GM19043 (cell line): ENCODE measurements around the gene PHTF2.
"Not testable (repeated sequence)": the region's sequence is repeated elsewhere in the genome, so short reads cannot be mapped to it uniquely, and the experiment has no call there.

Experiments
- ATAC-seq: cut with Tn5 transposase; IDR thresholded peaks from one replicate; pipeline ENCODE4 v1.9.1; 2021; ENCODE audit warnings: low read depth; ENCODE audit not compliant: unreplicated experiment

PHTF2 gene

DNA sequence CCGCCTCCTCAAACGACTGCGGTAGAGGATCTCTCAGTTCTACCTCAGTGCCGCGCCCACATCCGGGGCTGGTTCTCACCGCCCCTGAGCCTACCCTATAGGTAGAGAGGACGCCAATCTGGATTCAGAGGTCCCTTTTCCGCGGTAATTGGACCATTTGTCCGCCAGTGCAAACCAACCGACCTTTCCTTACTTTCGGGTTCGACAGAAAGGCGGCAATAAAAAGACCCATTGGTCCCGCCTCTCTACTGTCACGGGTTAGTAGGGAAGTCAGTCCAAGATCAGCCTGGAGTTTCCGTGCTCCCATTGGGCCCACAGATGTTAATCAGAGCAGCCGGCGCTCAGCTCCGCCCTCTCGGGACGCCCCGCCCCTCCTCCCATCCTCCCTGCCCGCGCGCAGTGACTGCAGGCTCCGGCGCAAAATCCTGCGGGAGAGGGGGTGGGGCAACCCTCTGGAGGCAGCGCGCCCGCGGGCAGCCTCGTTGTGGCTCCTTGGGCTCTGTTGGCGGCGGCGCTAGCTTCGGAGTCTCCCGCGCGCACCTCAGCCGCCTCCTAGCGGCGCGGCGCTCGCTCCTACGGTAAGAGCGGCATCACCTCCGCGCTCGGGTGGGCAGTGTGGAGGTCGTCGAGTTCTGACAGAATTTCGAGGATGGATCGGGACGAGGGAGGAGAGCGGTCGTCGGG lies at the start of gene PHTF2, which contains the start of gene TMEM60:
PHTF2 (plus strand) TSS at position 380 of the 684 bp plus-strand sequence.
TMEM60 (minus strand) TSS at position 41 of the 684 bp plus-strand sequence. CDS start 4,061 bp downstream, outside the sequence.
- peak; percentile 89 for ATAC-seq

DNA sequence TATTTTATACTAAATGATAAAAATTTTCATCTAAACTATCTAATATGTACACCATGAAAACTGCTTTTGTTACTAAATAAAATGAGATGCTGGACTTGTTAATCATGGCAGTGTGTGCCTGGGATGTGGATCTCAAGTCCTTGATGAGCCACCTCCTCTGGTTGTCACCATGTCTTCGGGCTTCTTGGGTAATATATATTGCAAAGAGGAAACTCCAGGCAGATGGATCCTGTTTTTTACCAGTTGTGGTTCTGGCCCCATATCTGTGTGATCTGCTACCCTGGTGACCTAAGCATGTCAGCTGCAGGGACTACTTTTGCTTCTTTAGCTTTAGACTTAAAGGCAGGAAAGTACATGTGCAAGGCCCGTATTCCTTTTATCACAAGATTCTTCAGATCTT lies 46.6 kb upstream of the PHTF2 start:
- no peak for ATAC-seq

DNA sequence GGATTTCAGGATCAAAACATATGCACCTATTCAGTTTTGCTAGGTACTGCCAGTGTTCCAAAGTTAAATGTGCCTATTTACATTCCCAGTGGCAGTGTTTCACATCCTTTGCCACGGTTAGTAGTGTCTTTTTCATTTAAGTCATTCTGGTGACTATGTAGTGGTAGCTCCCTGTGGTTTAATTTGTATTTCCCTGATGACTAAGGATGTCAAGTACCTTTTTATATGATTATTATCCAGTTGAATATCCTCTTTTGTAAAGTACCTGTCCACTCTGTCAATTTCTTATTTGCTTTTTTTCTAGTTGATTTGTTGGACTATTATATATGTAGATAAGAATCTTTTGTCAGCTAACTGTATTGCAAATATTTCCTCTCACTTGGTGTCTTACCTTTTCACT lies 45.4 kb upstream of the PHTF2 start:
- no peak for ATAC-seq

DNA sequence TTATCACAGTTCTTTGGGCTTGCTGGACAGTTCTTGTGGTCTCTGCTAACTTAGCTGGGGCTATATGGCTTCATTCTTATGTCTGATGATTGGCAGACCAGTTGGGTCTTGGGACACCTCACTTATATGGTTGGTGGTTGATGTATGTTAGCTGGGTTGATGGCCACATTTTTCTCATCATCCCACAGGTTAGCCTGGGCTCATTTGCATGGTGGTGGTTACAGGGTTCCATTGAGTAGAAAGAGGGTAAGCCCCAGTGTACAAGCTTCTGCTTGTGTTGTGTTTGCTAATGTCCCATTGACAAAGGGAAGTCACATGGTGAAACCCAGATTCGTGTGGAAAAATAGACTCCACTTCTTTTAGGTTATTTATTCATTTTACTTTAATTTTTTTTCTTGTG lies 41.0 kb upstream of the PHTF2 start:
- ATAC-seq = peak; percentile 90

DNA sequence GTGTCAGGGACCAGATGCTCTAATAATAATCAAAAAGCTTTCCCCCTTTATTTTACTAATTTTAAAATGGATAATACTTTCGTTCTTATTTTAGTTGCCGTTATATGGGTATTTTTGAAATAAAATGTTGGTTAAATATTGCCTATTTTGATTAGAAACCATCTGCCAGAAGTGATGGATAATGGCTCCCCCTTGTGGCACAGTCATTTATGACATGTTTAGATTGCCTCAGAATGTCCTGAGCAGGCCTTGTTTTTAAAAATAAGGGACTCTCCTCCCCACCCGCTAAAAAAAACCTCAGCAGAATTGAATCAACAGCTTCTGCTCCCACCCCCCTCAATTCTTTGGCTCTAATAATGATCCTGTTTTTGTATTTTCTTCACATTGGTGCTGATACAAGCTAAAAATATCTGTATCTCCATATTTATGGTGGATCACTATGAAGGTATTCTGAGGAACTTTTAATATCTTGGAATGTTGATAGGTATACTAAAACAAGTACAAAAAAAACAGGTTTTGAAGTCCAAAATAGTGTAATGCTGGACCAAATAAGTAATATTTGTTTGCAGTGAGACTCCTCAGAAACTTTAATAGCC lies 39.2 kb upstream of the PHTF2 start:
- ATAC-seq = no peak

DNA sequence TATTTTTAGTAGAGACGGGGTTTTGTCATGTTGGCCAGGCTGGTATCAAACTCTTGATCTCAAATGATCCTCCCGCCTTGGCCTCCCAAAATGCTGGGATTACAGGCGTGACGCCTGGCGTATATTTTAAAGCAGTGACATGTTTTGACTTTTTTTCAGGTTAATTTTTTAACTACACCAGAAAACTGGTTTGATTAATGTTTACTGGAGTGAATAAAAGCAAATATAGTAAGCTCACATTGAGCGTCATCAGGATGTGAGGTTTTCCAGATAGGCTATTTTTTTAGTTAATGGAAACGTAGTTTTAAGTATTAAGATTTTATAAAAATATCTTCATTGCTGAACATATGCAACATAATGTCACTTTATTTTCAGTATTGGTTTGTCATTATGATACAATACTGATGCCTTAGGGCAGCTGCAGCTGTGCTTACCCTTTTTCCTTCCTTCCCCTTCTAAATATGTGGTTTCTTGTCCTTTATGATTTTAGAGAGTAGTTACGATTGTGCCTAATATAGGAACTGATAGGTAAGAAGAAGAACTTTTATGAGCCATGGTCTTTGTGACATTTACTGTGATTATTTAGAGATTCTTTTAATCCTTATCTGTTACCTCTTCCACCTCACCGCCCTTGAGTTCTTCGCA lies 37.6 kb upstream of the PHTF2 start:
- no peak for ATAC-seq

DNA sequence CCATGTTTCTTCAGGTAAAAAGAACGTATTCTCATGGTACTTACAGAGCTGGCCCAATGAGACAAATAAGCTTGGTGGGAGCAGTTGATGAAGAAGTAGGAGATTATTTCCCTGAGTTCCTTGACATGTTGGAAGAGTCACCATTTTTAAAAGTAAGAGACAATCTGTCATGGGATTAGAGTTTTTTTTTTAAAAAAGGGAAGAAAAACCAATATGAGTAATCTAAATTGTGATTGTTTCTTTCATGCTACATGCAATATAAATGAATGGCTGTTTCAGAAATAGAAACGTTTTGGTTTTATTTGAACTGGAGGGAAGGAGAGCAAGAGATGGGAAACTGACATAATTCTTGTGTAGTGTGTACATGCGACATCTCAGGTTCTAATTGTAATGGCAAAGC lies 33.1 kb upstream of the PHTF2 start:
- ATAC-seq = no peak

DNA sequence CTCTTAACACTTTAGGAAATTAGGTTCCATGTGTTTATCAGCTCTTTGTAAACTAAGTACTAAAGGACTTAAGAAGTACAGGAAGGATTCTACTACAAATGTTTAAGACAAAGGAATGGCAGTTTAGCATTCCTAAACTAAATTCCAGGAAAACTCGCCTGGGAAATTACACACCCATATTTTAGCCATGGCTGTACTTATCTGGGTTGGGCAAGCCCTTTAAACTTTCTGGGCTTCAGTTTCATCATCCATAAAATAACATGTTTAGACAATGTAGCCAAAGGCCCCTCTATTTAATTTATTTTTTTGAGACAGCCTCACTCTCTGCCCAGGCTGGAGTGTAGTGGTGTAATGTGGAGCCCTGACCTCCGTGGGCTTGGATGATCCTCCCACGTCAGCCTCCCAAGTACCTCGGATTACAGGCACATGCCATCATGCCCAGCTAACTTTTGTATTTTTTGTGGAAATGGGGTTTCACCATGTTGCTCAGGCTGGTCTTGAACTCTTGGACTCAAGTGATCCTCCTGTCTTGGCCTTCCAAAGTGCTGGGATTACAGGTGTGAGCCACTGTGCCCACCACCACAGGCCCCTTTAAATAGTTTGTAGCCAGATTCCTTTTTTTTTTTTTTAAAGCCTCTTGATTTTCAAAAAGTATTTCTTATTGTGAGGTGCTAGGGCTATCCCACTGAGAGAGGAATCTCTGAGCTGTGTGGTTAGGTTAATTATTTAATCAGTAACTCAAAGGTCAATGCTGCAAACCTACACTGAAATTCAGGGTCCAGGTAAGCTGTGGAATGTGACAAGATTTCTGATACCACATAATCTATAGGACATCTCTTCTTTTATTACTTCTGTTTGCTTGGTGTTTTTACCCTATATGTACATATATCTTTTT lies 32.4 kb upstream of the PHTF2 start:
- ATAC-seq = no peak

DNA sequence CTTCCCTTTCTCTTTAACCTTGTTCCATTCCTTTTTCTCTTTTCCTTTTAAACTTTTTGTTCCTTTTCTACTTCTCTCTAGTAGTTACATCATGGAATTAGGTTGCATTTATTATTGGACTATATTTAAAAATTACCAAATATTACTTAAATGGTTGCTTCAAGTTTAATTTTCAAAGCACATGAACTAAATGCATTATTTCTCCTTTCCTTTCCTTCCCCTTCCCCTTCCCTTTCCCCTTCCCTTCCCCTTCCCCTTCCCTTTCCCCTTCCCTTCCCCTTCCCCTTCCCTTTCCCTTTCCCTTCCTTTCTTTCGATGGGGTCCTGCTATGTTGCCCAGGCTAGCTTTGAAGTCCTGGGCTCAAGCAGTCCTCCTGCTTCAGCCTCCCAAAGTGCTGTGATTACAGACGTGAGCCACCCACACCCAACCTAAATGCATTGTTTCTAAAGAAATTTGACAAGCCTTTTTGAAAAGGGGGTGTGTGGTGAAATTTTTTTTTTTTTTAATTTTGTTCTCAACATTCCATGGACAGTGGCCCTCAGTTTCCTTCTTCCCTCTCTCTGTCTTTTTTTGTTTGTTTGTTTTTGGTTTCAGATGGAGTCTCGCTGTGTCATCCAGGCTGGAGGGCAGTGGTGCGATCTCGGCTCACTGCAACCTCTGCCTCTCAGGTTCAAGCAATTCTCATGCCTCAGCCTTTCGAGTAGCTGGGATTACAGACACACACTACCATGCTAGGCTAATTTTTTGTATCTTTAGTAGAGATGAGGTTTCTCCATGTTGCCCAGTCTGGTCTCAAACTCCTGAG lies 31.6 kb upstream of the PHTF2 start:
- no peak for ATAC-seq

DNA sequence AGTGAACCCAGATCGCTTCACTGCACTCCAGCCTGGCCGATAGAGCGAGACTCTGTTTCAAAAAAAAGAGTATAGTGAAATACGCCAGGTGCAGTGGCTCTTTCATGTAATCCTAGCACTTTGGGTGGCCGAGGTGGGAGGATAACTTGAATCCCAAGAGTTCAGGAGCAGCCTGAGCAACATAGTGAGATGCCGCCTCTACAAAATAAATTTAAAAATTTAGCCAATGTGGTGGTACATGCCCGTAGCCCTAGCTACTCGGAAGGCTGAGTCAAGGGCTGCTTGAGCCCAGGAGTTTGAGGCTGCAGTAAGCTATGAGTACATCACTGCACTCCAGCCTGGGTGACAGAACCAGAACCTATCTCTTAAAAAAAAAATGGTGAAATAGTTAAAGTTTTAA lies 28.3 kb upstream of the PHTF2 start:
- ATAC-seq = no peak

DNA sequence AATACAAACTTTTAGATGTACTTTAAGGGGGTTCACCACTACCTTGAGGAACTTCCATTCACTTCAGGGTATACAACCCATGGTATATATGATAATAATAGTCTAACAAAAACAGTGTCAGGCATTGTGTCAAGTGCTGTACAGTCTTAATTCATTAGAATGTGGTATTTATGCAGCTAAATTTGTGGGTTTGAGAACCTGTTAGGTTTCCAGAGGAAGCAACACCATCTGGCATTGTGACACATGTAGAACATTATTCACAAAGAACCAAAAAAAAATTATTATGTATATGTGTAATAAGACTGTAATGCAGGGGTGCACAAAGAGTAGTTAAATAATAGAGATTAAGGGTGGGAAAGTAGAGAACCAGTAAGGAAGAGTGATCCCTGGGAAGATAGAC lies 26.7 kb upstream of the PHTF2 start:
- no peak for ATAC-seq

DNA sequence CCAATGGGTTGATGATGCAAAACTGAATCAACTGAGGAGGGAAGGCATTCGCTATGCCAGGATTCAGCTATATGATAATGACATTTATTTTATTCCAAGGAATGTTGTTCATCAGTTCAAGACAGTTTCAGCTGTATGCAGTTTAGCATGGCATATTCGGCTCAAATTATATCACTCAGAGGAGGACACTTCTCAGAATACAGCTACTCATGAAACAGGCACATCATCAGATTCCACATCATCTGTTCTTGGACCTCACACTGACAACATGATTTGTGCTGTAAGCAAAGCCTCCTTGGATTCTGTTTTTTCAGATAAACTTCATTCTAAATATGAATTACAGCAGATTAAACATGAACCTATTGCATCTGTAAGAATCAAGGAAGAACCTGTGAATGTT lies 20.0 kb upstream of the PHTF2 start:
- ATAC-seq = no peak

DNA sequence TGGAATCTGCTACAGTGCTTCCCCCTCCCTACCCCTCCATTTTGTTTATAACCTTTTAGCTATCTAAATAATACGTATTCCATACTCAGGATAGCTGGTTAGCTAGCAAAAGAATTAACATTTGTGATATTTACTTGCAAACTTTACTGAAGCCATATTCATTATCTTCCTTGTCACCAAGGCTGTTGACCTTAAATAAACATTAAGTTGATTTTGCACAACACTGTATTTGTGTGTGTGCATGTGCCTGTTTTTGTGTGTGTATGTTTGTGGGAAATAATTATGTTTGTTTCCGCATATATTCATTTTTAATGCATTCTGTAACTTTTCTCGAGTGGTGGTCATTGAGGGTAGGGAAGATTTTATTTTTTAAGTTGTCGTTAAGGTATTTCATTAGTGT lies 16.2 kb upstream of the PHTF2 start:
- no peak for ATAC-seq

DNA sequence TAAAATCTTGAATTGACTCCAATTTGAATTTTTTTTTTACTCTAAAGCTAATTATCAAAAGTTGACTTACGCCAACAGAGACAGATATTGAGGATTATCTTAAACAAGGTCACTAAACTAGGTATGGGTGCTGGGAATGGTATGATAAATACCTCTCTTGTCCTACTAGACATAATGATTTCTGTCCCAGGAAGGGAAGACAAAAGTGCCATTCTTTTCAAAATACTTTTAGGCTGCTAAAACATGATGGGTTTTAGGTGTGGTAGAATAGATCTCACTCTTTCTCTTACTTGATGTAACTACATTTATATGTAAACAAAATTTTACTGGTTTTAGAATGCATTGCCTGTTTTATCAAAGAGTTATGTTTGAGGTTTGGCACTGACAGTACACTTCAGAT lies 15.5 kb upstream of the PHTF2 start:
- no peak for ATAC-seq

DNA sequence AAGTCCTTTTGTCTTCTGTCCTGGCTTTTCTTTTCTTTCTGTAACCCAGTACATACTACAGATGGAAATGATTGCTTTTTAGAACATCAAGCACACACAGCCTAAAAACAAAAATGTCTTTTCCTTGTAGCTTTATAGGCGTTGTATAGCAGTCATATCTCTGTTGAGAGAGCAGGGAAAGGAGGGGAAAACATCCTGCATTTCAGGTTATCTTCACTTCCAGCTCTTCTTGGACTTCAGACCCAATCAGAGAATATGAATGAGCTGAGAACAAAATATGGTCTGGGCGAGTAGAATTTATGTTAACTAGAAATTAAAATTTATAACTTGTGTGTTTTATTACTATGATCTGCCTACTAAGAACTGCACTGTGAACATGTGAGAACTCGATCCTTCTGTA lies 15.0 kb upstream of the PHTF2 start:
- ATAC-seq = no peak

DNA sequence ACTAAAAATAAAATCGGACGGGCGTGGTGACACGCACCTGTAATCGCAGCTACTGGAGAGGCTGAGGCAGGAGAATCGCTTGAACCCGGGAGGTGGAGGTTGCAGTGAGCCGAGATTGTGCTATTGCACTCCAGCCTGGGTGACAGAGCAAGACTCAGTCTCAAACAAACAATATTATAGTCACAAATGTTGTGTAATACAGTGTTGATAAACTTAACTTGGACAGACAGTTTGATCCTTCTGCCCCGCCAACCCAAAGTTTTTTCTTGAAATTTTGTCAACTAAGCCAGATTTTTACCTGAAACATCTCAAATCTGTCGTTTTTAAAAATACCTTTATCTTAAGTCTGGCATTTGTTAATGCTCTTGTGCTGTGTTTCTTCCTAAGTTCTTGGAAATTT lies 14.1 kb upstream of the PHTF2 start:
- ATAC-seq = not testable (repeated sequence)

DNA sequence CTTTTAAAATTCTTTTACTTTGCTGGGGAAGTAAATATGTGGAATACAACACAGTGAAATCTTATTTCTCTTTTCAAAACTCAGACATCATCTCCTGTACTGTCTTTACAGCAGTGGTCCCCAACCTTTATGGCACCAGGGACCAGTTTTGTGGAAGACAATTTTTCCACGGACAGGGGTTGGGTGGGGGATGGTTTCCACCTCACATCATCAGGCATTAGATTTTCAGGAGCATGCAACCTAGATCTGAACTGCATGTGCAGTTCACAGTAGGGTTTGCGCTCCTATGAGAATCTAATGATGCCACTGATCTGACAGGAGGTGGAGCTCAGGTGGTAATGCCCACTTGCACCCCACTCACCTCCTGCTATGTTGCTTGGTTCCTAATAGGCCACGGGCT lies 12.6 kb upstream of the PHTF2 start:
- no peak for ATAC-seq

DNA sequence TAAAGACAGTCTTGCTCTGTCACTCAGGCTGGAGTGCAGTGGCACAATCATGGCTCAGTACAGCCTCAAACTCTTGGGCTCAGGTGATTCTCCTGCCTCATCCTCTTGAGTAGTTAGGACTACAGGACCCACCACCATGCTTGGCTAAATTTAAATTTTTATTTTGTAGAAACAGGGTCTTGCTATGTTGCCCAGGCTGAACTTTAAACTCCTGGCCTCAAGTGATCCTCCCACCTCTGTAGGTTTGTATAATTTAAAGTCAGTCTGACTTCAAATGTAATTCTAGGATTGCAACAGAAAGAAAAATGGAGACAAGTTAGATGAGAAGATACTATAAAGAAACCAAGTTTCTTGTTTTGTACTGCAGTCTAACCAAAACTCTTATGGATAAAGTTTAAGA lies 11.8 kb upstream of the PHTF2 start:
- no peak for ATAC-seq

DNA sequence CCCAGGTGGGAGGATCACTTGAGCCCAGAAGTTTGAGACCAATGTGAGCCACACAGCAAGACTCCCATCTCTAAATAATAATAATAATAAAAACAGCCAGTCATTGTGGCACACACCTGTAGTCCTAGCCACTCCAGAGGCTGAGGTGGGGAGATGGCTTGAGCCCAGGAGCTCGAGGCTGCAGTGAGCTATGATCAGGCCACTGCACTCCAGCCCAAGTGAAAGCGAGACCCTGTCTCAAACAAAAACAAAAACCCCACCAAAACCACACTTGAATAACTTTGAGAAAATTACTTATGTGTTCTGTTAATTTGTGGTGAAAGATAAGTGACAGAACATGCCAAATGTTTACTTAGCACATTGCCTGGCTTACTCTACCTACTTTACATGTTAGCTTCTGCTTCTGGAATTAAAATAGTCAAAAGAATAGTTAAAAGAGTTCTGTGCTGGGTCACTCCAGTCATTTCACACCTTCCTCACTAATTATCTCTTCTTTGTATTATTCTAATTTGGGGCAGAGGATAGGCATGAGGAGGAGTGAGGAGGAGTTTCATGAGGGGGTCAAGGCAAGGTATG lies 10.2 kb upstream of the PHTF2 start:
- ATAC-seq = no peak

DNA sequence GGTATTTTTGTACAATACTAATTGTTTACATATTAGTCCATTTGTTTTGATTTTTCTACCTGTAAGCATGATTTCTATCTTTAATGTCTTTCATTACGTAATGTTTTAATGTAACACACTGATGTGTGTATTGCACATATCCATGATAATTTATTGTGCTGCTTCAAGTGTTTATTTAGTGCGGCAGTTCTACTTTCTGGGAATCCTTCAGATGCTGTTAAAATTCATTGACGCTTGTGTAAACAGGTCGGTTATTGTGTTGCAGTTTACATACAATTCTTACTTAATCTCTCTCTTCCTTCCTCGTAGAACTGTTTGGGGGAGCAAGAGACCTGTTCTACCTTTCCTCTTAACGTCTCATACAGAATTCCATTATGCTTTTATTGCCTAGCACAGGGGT lies 7.2 kb upstream of the PHTF2 start:
- no peak for ATAC-seq
